NCI-H524 (cell line): Measurements from ENCODE around the gene AP3S1.
A peak's percentile ranks its signal among the peaks of the same experiment; 100 is the strongest.

Source experiments
- DNase-seq, 2 experiments: peaks; one replicate each; lab custom pipeline; 2025; lab: John Stamatoyannopoulos, UW

The AP3S1 gene

DNA sequence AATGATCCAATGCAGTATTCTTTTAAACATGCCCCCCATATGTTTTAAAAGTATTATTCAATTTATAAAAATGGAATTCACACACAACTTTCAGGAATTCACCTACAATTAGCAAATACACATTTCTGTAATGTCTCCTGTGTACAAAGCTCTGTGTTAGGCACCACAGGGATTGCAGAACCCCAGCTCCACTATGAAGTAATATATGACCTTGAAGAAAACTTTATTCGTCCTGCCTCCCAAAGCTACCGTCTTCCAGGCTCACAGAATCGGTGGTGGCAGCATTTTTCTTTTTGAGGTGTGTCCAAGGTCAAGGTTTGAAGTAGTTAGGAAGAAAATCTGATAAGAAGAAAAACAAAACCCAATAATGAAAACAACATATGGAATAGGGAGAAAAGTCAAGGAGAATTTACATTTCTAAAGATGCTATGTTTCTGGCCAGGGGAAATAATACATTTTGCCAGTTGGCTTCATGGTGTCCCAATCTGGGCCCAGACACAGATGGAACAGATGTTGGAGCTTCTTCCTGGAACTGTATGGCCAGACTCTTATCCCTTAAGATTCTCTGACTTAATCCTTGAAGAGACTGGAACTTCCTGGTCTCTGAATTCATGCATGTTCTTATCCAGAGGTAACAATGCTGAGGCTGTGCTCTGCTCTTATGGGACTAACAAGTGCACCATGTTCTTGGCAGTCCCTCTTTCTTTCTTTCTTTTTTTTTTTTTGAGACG lies 98.5 kb downstream of the AP3S1 start:
- peak; percentile 8 to 40 for DNase-seq

DNA sequence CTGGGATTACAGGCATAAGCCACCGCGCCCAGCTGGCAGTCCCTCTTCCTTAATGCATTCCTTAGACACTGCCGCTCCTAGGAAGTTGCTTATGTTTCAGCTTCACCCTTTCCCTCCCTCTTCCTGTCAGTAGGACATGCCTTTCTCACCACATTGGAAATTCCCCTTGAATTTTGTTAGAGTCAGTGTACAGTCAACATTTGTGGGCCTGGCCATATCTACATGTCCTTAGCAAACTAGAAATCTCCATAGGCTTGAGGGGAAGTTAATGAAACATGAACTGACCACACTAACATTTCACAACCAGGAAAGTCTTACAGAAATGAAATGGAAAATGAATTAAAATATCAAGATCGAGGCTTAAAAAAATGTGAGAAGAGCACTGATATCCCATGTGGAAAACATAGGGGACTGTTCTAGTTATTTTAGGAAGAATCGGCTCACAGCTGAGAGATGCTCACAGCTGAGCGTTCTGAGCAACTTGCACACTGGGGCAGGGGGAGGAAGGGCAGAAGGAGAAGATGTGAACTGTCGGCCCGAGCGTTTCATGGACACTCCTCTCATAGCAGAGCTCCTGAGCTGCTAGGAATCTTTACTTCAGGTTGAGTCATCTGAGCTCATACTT lies 99.4 kb downstream of the AP3S1 start:
- no peak for DNase-seq

DNA sequence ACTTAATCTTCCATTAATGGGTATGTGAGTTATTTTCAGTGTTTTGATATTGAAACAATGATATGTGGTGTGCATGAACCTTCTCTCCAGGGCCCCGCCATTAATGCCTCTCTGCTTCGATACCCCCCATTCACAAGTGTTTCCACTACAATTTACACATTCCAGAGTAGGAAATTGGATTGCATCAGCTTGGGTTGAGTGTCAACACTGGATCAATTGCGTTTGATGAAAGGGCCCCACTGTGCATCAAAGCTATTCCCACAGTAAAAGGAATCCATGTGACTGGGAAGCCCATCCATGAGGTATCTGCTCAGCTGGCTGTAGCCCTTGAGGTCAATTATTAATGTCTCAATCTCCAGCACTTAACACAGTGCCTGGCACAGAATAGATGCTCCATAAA lies 102.8 kb downstream of the AP3S1 start:
- no peak for DNase-seq

DNA sequence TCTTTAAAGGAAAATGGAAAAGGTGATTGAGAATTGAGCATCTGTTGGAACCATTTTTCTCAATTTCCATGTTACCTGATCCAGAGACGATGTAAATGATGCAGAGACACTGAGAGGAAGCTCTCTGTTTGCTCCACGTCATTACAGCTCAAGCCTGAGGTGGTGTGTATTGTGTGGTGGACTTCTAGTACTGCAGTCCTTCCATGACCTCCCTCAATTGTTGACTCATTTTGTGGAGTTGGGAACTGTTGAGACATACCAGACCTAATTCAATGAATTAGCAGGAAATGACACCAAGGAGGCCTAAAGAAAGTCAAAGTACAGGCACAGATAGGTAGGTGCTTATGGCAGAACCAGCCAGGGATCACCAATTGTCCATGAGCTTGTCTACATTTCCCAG lies 104.9 kb downstream of the AP3S1 start:
- DNase-seq, result no peak

DNA sequence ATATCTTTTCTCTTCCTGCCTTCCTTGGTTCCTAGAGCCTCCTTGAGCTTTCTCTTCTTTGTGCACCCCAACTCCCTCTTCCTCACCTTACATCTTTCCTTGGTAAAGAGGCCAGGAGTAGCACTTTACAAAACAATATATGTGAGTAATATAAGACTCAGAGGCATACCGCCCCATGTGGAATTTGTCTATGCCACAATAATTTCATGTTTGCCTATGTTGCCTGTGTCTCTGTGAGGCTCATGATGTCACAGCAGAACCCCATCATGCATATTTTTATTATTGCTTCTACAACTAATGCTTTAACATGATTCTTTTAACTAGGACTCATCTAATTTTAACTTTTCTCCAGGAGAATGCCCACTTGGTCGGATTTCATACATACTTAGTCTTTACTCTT lies 105.5 kb downstream of the AP3S1 start:
- DNase-seq, result no peak

DNA sequence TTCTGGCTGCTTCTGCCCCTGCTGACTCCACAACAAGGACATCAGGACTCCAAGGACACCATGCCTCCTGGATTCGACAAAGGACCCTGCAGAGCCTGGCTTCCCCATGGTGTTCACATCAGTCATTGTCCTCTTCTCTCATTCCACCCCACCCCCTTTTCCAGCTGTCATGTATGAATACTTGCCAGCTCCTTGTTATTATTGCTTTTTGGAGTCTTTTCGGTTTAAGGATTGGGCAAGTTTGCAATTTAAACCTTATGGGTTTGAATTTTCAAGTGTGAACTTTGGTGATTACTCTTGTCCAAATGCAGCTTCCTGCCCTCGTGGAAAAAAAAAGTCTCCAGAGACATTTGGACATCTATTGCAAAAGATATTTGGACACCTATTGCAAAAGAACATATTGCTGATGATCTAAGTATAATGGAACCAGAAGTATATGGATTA lies 106.4 kb downstream of the AP3S1 start:
- DNase-seq, result no peak

DNA sequence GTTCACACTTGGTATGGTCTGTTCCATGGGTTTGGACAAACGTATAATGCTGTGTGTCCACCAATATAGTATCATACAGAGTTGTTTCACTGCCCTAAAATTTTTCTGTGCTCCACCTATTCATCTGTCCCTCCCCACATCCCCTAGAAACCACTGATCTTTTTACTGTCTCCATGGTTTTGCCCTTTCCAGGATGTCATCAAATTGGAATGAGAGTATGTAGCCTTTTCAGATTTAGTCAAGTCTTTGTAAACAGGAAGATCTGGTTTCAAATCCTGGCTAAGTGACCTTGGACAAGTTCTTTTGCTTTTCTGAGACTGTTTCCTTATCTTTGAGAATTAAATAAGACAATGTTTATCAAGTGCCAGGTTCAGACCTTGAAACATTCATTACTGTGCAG lies 107.4 kb downstream of the AP3S1 start:
- DNase-seq, result no peak

DNA sequence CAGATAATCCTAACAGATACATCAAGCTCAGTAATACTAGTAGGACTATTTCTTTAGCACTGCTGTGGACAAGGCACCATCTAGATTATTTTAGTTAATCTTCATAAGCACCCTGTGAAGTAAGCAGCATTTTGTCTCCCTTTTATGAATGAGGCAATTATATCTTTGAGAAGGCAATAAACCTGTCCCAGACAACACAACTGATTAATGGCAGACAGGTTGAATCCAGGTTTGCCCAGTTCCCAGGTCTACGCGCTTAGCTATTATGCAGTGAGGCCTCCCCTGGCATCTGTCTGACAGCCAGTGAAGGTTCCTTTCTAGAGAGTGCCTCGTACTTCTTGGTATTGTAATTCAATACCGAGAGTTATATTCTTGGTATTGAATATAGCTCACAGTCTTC lies 110.9 kb downstream of the AP3S1 start:
- no peak for DNase-seq

DNA sequence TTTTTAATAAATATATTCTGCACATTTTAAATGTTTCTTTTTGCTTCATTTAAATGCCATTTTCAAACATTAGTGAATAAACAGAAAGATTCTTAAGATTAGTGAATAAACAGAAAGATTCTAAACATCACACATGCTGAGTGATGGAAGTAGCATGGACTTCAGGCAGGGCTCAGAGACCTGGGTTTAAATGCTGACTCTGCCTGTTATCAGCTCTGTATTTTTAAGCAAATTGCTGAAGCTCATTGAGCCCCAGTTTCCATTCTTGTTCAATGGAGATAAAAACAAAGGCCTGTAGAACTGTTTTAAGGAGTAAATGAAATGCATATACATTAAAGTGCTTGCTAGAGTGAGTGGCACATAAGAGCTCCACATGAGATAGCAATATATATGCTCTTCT lies 112.4 kb downstream of the AP3S1 start:
- no peak for DNase-seq

DNA sequence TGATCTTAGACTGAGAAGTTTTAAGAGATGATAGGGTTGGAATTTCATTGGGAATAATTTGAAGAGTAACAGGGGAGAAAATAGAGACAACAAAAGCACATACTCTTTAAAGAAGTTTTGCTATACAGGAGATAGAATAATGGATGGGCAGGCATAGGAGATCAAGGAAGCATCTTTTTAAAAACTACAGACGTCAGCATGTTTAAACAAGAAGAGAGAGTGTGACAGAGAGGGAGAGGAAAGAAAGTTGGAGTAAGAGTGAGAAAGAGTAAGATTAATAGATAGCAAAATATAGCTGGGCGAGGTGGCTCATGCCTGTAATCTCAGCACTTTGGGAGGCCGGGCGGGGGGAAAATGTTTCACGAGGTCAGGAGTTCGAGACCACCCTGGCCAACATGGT lies 115.2 kb downstream of the AP3S1 start:
- DNase-seq, result no peak

DNA sequence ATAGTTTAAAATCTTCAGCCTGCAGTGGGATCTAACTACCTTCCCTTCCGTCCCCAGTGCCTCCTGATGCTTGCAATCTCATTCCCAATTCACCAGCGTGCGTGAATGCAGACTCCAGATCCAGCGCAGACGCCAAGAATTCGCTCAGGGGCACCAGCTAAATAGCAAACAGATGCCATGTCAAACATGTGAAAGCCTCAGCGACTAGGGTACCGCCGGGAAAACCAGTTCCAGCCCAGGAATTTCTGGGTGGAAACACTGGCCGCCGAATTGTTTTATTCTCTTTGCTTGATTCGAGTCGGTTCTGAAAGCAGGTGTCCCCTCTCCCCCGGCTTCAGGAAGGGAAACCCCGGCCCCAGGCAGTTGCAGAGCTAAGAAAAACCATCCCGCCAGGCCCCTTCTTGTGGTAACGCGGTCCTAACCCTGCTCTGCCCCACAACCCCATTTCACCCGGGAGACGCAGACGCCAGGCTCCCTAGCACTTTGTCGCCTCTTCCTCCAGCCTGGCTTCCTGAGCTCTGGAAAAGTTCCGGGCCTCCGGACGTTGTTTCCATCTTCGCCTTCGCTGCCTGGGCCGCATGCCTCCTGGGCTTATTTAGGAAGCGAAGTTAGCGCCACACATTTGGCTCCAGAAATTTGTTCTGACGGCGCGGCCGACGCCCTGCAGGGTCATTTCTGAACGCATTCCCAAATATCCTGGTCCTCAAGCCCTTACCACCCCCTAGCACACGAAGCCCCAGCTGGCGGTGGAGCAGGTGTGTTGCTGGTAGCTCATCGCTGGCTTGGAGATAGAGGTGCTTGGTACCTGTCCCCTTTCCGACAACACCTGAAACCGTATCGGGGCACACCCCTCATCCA lies 119.9 kb downstream of the AP3S1 start:
- peak; percentile 30 for DNase-seq

DNA sequence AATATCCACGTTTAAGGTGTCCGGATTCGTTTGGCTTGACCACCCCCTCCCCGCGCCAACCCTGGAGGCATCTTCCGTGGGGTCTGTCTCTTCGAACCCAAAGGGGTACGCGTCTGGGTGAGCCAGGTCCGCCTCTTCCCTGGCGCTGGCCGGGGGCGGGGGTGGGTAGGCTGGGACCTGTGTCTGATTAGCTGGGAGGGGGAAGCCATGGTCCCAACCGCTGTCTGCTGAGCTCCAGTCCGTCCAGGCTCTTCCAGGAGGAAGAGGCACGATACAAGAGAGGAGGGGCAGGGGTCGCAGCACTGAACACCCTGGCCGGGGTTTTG lies 120.5 kb downstream of the AP3S1 start, which contains the start of gene LVRN:
Gene LVRN, plus strand, starts transcription at position 237 of the 326 bp plus-strand sequence. CDS start 143 bp downstream, outside the sequence.
- no peak for DNase-seq

DNA sequence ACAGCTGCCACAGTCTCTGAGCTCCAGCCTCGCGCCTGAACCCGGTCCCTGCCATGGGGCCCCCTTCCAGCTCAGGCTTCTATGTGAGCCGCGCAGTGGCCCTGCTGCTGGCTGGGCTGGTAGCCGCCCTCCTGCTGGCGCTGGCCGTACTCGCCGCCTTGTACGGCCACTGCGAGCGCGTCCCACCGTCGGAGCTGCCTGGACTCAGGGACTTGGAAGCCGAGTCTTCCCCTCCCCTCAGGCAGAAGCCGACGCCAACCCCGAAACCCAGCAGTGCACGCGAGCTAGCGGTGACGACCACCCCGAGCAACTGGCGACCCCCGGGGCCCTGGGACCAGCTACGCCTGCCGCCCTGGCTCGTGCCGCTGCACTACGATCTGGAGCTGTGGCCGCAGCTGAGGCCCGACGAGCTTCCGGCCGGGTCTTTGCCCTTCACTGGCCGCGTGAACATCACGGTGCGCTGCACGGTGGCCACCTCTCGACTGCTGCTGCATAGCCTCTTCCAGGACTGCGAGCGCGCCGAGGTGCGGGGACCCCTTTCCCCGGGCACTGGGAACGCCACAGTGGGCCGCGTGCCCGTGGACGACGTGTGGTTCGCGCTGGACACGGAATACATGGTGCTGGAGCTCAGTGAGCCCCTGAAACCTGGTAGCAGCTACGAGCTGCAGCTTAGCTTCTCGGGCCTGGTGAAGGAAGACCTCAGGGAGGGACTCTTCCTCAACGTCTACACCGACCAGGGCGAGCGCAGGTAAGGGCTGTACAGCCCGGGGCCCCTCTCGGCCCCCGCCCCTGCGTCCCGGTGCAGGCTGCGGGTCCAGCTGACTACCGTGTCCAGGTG lies 121.0 kb downstream of the AP3S1 start:
- peak in 1 of 2 experiments; percentile 27 for DNase-seq

DNA sequence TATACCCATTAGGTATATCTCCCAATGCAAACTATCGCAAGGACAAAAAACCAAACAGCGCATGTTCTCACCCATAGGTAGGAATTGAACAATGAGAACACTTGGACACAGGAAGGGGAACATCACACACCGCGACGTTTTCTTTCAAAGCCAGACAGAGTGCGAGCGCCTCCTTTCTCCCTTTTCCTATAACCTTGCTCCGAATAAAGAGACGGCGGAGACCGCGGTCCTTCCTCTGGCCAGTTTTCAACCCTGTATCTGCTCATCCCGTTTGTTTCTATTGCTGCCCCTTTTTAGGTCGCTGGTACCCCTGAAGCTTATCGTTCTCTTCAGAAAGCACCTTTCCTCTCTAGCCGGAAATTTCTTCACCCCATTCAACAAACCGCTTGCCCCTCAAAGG lies 121.8 kb downstream of the AP3S1 start:
- DNase-seq, result no peak
